Smooth muscle cell (in vitro differentiated cells): Measurements from ENCODE around the gene RPS13. TPM values are rescaled to one million over a fixed set of nuclear protein-coding genes. Genes with fewer than 3 reads are reported as not detected.
"Not testable (repeated sequence)": the region's sequence is repeated elsewhere in the genome, so short reads cannot be mapped to it uniquely, and the experiment has no call there.

ENCODE experiments used
- DNase-seq: peaks from one replicate; lab custom pipeline; 2025; ENCODE audit not compliant: unreplicated experiment; lab: John Stamatoyannopoulos, UW
- H2AFZ ChIP-seq: fragments of 200-600 bp; sonication (generic); 2 replicates; pipeline ENCODE4 v1.6.0; 2016; ENCODE audit warnings: antibody characterized with exemption, low read depth, mild to moderate bottlenecking
- H3F3A ChIP-seq: fragments of 200-600 bp; sonication (generic); 2 replicates; pipeline ENCODE4 v1.6.0; 2017; ENCODE audit warnings: antibody characterized with exemption, low read depth
- H3K27ac ChIP-seq: fragments of 200-600 bp; sonication (generic); 2 replicates; pipeline ENCODE4 v1.5.1; 2016; ENCODE audit warnings: low read depth, mild to moderate bottlenecking
- H3K27me3 ChIP-seq: fragments of 200-600 bp; sonication (generic); 2 replicates; pipeline ENCODE4 v1.6.1; 2016; ENCODE audit warnings: low read depth, mild to moderate bottlenecking
- H3K36me3 ChIP-seq: fragments of 200-600 bp; sonication (generic); 2 replicates; pipeline ENCODE4 v1.5.1; 2016; ENCODE audit warnings: low read depth
- H3K4me1 ChIP-seq: fragments of 200-600 bp; sonication (generic); 2 replicates; pipeline ENCODE4 v1.5.1; 2016; ENCODE audit warnings: low read depth
- H3K4me2 ChIP-seq: fragments of 200-600 bp; sonication (generic); 2 replicates; pipeline ENCODE4 v1.6.0; 2016; ENCODE audit warnings: mild to moderate bottlenecking
- H3K4me3 ChIP-seq: fragments of 200-600 bp; sonication (generic); 2 replicates; pipeline ENCODE4 v1.5.1; 2016; ENCODE audit warnings: mild to moderate bottlenecking
- H3K79me2 ChIP-seq: fragments of 200-600 bp; sonication (generic); 2 replicates; pipeline ENCODE4 v1.6.0; 2016; ENCODE audit warnings: low read depth, mild to moderate bottlenecking
- H3K9ac ChIP-seq: fragments of 200-600 bp; sonication (generic); 2 replicates; pipeline ENCODE4 v1.6.0; 2016; ENCODE audit warnings: low read depth
- H3K9me3 ChIP-seq: fragments of 200-600 bp; sonication (generic); replicated peaks from 2 replicates; pipeline ENCODE4 v1.5.1; 2016; ENCODE audit warnings: low read depth
- H4K20me1 ChIP-seq: fragments of 200-600 bp; sonication (generic); 2 replicates; pipeline ENCODE4 v1.6.0; 2016; ENCODE audit warnings: low read depth
- WGBS: methylation state at CpG from one replicate; pipeline ENCODE4 v1.1.7; 2016; ENCODE audit warnings: low lambda C conversion rate; 5-methylcytosine and 5-hydroxymethylcytosine counted together
- polyA plus RNA-seq: library from polyadenylated mRNA; unstranded; fragments of >200 nt; fragmentation: Nextera tagmentation; extraction: Ambion mirVana; gene quantifications from 2 replicates; pipeline ENCODE4 v1.2.1, GENCODE V29; 2016
- total RNA-seq: library from RNA; depleted of rRNA; stranded (reverse); fragments of >200 nt; gene quantifications from 2 replicates; pipeline ENCODE4 v1.2.3, GENCODE V29; 2014
- TF ChIP-seq, protein P1 (sequence below): fragments of 200-600 bp; sonication (generic); IDR thresholded peaks from 2 replicates; pipeline ENCODE4 v1.5.1; 2017; ENCODE audit warnings: borderline replicate concordance, mild to moderate bottlenecking, antibody characterized with exemption; ENCODE audit not compliant: insufficient read depth, poor library complexity, severe bottlenecking

RPS13 gene
- total and polyA plus RNA-seq, 2 experiments from 2014 or later = 750 to 1,408 TPM

DNA sequence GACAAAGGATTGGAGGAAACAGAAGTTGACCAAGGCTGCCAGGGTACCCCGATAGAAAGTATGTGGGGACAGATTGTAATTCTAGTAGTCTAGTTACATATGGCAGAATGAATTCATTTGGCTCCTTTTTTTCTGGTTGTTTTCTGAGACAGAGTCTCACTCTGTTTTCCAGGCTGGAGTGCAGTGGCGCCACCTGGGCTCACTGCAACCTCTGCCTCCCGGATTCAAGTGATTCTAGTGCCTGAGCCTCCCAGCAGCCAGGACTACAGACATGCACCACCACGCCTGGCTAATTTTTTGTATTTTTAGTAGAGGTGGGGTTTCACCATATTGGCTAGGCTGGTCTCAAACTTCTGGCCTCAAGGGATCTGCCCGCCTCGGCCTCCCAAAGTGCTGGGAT is 30.3 kb upstream of the RPS13 start:
- 87% methylated on average over 6 of the region's 6 CpGs for WGBS
- not testable (repeated sequence) for H3K4me3 ChIP-seq
- H3K36me3 ChIP-seq = peaks cover 32% of the 10 kb centered on the region

DNA sequence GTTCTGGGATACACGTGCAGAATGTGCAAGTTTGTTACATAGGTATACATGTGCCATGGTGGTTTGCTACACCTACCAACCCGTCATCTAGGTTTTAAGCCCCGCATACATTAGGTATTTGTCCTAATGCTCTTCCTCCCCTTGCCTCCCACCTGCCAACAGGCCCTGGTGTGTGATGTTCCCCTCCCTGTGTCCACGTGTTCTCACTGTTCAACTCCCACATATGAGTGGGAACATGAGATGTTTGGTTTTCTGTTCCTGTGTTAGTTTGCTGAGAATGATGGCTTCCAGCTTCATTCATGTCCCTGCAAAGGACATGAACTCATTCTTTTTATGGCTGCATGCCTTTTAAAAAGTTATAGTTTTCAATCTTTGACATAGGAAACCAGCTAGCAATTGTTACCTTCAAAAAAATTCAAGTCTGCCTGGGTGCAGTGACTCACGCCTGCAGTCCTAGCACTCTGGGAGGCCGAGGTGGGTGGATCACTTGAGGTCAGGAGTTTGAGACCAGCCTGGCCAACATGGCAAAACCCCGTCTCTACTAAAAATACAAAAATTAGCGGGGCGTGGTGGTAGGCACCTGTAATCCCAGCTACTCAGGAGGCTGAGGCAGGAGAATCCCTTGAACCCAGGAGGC is 28.1 kb upstream of the RPS13 start:
- not testable (repeated sequence) for H4K20me1 ChIP-seq, H3F3A ChIP-seq, H3K4me1 ChIP-seq, H3K9ac ChIP-seq, DNase-seq, H3K9me3 ChIP-seq, H3K79me2 ChIP-seq, H3K27ac ChIP-seq, H3K4me2 ChIP-seq, H3K4me3 ChIP-seq, H3K27me3 ChIP-seq, H2AFZ ChIP-seq
- peaks cover 31% of the 10 kb centered on the region for H3K36me3 ChIP-seq
- 97% methylated on average over 9 of the region's 9 CpGs for WGBS

More for the DNA sequence above, 30.3 kb upstream of the RPS13 start:
- H3K4me2 ChIP-seq, H2AFZ ChIP-seq, H3K9me3 ChIP-seq, H3K4me1 ChIP-seq, H3F3A ChIP-seq, H3K79me2 ChIP-seq, H4K20me1 ChIP-seq, H3K27ac ChIP-seq, DNase-seq, H3K9ac ChIP-seq, H3K27me3 ChIP-seq: not testable (repeated sequence)
- TF ChIP-seq, protein P1, sequence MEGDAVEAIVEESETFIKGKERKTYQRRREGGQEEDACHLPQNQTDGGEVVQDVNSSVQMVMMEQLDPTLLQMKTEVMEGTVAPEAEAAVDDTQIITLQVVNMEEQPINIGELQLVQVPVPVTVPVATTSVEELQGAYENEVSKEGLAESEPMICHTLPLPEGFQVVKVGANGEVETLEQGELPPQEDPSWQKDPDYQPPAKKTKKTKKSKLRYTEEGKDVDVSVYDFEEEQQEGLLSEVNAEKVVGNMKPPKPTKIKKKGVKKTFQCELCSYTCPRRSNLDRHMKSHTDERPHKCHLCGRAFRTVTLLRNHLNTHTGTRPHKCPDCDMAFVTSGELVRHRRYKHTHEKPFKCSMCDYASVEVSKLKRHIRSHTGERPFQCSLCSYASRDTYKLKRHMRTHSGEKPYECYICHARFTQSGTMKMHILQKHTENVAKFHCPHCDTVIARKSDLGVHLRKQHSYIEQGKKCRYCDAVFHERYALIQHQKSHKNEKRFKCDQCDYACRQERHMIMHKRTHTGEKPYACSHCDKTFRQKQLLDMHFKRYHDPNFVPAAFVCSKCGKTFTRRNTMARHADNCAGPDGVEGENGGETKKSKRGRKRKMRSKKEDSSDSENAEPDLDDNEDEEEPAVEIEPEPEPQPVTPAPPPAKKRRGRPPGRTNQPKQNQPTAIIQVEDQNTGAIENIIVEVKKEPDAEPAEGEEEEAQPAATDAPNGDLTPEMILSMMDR = peak; percentile 10

DNA sequence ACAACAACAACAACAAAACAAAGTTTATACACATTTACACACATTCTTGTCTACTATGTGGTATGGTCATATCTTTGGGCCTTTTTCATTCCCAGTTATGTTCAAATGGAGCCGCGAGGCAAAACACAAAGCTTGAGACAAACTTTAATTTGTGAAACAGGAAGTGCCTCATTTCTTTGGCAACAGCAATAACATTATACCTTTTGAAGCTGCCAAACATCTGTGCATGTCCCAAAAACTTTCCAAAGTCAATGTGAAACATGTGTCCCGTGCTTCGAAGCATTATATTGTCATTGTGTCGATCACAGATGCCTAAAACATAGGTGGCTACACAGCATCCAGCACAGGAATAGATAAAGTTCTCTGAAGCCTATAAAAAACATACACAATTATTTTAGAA is 25.0 kb upstream of the RPS13 start:
- DNase-seq = no peak
- Histone ChIP-seq H4K20me1 (no peaks in the 10 kb centered on the region), H3K9me3 (no peaks in the 10 kb centered on the region), H3K27me3 (no peaks in the 10 kb centered on the region), H2AFZ (no peak overlapping the region), H3K4me2 (no peak overlapping the region), H3K4me1 (no peaks in the 10 kb centered on the region), H3K79me2 (no peaks in the 10 kb centered on the region), H3K4me3 (no peak overlapping the region), H3F3A (no peaks in the 10 kb centered on the region), H3K9ac (no peak overlapping the region), H3K36me3 (peaks cover 36% of the 10 kb centered on the region), H3K27ac (no peak overlapping the region)
- TF ChIP-seq, protein P1 = no peak
- WGBS = 99% methylated on average over 5 of the region's 5 CpGs

DNA sequence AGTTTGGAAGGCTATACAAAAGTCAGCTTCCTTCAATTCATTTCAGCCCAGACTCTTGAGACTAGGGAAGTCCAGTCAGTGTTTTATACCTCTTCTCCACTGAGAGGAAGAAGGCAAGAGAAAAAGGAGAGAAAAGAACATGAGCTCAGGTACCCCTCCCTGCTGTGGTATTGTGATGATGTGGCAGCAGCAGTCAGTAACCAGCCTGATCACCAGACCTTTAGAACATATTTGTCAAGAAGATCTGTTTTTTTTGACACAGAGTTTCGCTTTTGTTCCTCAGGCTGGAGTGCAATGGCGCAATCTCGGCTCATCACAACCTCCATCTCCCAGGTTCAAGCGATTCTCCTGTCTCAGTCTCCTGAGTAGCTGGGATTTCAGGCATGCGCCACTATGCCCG is 21.2 kb upstream of the RPS13 start:
- 100% methylated on average over 6 of the region's 6 CpGs for WGBS
- H3K4me3 ChIP-seq = no peak overlapping the region
- H3K9me3 ChIP-seq = no peaks in the 10 kb centered on the region
- H4K20me1 ChIP-seq = no peaks in the 10 kb centered on the region
- DNase-seq = no peak
- no peak overlapping the region for H3K27ac ChIP-seq
- H3K9ac ChIP-seq = no peak overlapping the region
- no peaks in the 10 kb centered on the region for H3K79me2 ChIP-seq
- H3K4me1 ChIP-seq = no peaks in the 10 kb centered on the region
- no peaks in the 10 kb centered on the region for H3K27me3 ChIP-seq
- H3F3A ChIP-seq = no peaks in the 10 kb centered on the region
- H2AFZ ChIP-seq = no peak overlapping the region
- TF ChIP-seq, protein P1 = no peak
- no peak overlapping the region for H3K4me2 ChIP-seq
- H3K36me3 ChIP-seq = peaks cover 38% of the 10 kb centered on the region
